ENCODE results near the gene GRAP2.

The GRAP2 gene

DNA sequence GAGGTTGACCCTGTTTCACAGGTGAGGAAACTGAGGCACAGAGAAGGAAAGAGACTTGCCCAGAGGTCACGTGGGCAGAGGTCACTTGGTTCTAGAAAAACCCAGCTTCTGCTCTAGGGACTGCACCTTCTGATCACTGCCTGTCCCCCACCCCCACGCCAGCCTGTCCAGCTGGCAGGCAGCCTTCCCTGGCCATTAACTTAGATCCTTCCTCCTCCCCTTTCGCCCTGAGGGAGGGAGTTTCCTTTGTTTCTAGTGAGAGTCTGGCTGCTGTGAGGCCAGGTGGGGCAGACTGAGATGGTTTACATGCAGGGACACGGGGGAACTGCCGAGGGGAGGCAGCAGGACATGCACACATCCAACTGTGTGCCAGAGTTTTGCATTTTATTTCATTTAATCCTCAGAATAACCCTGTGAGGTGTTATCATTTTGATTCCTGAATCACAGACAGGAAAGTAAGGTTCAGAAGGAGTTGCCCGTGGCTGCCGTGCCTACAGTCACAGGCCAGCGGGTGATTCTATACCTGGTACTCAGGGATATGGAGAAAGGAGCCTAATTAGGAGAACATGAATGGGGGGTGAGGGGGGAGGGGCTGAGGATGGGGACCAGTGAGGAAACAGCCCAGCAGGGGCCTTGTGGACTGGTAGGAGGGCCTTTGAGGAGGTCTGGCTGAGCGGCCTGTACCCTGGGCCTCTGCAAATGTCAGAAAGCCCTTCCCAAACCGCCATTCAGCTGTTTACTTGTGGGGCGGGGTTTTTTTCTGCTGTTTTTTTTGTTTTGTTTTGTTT, 97.2 kb downstream of the GRAP2 start:
- Histone ChIP-seq H3K9me3 (ENCODE audit: control insufficient read depth in 2 of 2, low read length in 2 of 2) (no peaks in the 10 kb centered on the region), H3K4me3 (ENCODE audit: low read length in 2 of 2) (peak overlapping the region; percentile 2 to 26), H3K27ac (ENCODE audit: low read depth in 2 of 2, low read length in 2 of 2) (peak overlapping the region; percentile 86 to 88), H3K27me3 (ENCODE audit: control insufficient read depth in 2 of 2, insufficient read depth in 2 of 2, low read length in 2 of 2) (peaks cover 0 to 7% of the 10 kb centered on the region in 2 donors), H3K4me1 (ENCODE audit: control insufficient read depth in 2 of 2, insufficient read depth in 2 of 2, low read length in 2 of 2) (peaks cover 33 to 59% of the 10 kb centered on the region in 2 donors), H3K9ac (ENCODE audit: low read depth in 1 of 2, low read length in 2 of 2) (peak overlapping the region in 1 of 2 donors; percentile 94), H3K36me3 (ENCODE audit: control insufficient read depth in 2 of 2, insufficient read depth in 2 of 2, low read length in 2 of 2) (no peaks in the 10 kb centered on the region)

DNA sequence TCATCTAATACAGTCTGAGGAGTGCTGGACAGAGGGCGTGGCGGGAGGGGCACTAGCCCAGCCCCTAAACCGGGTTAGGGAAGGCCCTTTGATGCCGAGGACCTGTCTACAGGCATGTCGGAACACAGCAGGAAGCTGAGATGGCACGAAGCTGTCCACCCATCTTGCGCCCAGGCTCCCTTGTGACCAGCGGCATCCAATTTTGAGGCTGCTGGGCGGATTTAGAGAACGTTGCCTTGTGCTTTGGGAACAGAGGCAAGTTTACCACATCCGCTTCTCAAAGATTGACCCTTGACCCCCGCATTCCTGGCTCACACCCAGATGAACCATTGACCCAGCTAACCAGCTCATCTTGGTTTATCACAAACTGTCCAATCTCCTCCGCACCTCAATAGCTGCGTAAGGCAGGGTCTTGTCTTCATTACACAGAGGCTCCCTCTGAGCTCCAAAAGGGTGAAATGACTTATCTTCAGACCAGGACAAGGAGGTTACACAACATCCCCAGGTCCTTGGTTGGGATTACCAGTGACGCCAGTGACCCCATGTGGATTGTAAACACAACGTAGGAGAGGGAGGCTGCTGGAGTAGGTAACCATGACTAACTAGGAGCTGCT, 98.4 kb downstream of the GRAP2 start:
- no peaks in the 10 kb centered on the region for H3K9me3 ChIP-seq (ENCODE audit: control insufficient read depth in 2 of 2, low read length in 2 of 2)
- peak overlapping the region in 1 of 2 donors; percentile 54 for H3K9ac ChIP-seq (ENCODE audit: low read depth in 1 of 2, low read length in 2 of 2)
- H3K4me1 ChIP-seq (ENCODE audit: control insufficient read depth in 2 of 2, insufficient read depth in 2 of 2, low read length in 2 of 2): peaks cover 31 to 59% of the 10 kb centered on the region in 2 donors
- H3K4me3 ChIP-seq (ENCODE audit: low read length in 2 of 2): peak overlapping the region in 1 of 2 donors; percentile 26
- H3K36me3 ChIP-seq (ENCODE audit: control insufficient read depth in 2 of 2, insufficient read depth in 2 of 2, low read length in 2 of 2): no peaks in the 10 kb centered on the region
- H3K27me3 ChIP-seq (ENCODE audit: control insufficient read depth in 2 of 2, insufficient read depth in 2 of 2, low read length in 2 of 2): peaks cover 0 to 3% of the 10 kb centered on the region in 2 donors
- peak overlapping the region; percentile 86 to 88 for H3K27ac ChIP-seq (ENCODE audit: low read depth in 2 of 2, low read length in 2 of 2)

DNA sequence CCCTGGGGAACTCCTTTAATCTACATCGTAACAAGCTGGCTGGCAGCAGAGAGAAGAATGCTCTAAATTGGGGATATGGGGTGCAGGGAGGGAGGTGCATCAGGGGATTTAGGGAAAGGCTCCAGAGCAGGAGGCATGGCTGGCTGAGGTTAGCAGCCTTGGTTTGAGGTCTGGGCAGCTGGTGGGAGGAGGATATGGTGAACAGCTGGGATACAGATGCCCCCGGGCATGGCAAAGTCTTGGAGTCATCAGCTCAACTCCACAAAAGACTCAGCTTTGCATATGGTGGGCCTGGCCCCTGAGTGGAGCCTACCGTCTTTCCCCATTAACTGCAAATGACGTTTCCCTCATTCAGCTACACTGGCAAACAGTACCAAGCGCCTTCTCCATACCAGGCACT, 99.3 kb downstream of the GRAP2 start:
- Histone ChIP-seq H3K27ac (ENCODE audit: low read depth in 2 of 2, low read length in 2 of 2) (peak overlapping the region; percentile 86 to 88), H3K9me3 (ENCODE audit: control insufficient read depth in 2 of 2, low read length in 2 of 2) (no peaks in the 10 kb centered on the region), H3K36me3 (ENCODE audit: control insufficient read depth in 2 of 2, insufficient read depth in 2 of 2, low read length in 2 of 2) (no peaks in the 10 kb centered on the region), H3K9ac (ENCODE audit: low read depth in 1 of 2, low read length in 2 of 2) (peak overlapping the region in 1 of 2 donors; percentile 12), H3K4me1 (ENCODE audit: control insufficient read depth in 2 of 2, insufficient read depth in 2 of 2, low read length in 2 of 2) (peaks cover 30 to 58% of the 10 kb centered on the region in 2 donors), H3K27me3 (ENCODE audit: control insufficient read depth in 2 of 2, insufficient read depth in 2 of 2, low read length in 2 of 2) (no peaks in the 10 kb centered on the region), H3K4me3 (ENCODE audit: low read length in 2 of 2) (no peak overlapping the region)

DNA sequence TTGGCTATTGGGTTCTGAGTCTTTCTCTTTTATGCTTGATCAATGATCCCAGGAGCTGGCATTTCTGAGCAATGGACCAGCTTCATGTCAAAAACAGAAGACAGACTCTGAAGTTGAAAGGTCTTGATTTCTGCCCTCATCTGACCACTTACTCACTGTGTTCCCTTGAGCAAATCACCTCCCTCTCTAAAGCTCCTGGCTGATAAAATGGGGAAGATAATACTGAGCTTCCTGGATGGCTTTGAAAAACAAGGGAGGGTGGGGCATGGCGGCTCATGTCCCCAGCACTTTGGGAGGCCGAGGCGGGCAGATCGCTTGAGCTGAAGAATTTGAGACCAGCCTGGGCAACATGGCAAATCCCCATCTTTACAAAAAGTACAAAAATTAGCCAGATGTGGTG, 100.2 kb downstream of the GRAP2 start:
- Histone ChIP-seq H3K27me3 (ENCODE audit: control insufficient read depth in 2 of 2, insufficient read depth in 2 of 2, low read length in 2 of 2) (no peaks in the 10 kb centered on the region), H3K9ac (ENCODE audit: low read depth in 1 of 2, low read length in 2 of 2) (no peak overlapping the region), H3K9me3 (ENCODE audit: control insufficient read depth in 2 of 2, low read length in 2 of 2) (no peaks in the 10 kb centered on the region), H3K36me3 (ENCODE audit: control insufficient read depth in 2 of 2, insufficient read depth in 2 of 2, low read length in 2 of 2) (no peaks in the 10 kb centered on the region), H3K27ac (ENCODE audit: low read depth in 2 of 2, low read length in 2 of 2) (peak overlapping the region in 1 of 2 donors; percentile 10), H3K4me1 (ENCODE audit: control insufficient read depth in 2 of 2, insufficient read depth in 2 of 2, low read length in 2 of 2) (peaks cover 30 to 53% of the 10 kb centered on the region in 2 donors), H3K4me3 (ENCODE audit: low read length in 2 of 2) (no peak overlapping the region)

DNA sequence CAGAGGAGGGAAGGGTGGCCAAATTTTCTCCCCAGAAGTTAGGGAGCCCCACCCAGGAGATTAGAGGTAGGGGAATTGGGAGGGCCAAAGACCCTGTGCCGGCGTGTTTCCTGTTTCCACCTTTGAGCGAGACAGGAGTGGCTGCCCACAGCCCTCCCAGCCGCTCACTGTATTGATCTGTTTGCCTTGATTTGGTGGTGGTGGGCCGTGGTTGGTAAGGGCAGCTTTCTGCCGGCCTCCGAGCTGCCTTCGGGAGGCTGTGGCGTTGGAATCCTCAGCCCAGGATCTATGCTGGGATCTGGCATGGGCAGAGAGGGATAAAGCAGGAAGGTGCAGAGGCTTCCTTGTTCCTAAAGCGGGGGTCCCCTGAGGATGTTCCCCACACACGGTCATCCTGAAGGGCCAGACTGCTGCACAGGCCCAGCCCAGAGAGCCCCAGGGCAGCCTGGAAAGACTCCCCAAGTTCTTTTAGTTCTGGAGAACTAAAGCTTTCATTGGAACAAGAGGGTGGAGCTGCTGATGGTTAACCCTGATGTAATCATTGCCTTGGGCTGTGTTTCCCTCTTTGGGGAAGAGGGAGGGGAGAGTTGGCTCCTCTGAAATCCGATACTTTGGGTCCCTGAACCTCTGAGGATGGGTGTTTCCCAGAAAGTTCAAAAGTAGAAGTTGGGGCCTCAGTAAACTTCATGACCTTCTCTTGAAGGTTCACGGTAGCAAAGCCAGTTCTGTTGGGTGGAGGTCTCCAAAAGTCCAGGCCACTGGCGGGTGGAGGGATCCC, 101.1 kb downstream of the GRAP2 start:
- no peaks in the 10 kb centered on the region for H3K9me3 ChIP-seq (ENCODE audit: control insufficient read depth in 2 of 2, low read length in 2 of 2)
- H3K9ac ChIP-seq (ENCODE audit: low read depth in 1 of 2, low read length in 2 of 2): no peak overlapping the region
- no peaks in the 10 kb centered on the region for H3K36me3 ChIP-seq (ENCODE audit: control insufficient read depth in 2 of 2, insufficient read depth in 2 of 2, low read length in 2 of 2)
- H3K4me1 ChIP-seq (ENCODE audit: control insufficient read depth in 2 of 2, insufficient read depth in 2 of 2, low read length in 2 of 2): peaks cover 30 to 50% of the 10 kb centered on the region in 2 donors
- H3K27me3 ChIP-seq (ENCODE audit: control insufficient read depth in 2 of 2, insufficient read depth in 2 of 2, low read length in 2 of 2): no peaks in the 10 kb centered on the region
- no peak overlapping the region for H3K4me3 ChIP-seq (ENCODE audit: low read length in 2 of 2)
- no peak overlapping the region for H3K27ac ChIP-seq (ENCODE audit: low read depth in 2 of 2, low read length in 2 of 2)

DNA sequence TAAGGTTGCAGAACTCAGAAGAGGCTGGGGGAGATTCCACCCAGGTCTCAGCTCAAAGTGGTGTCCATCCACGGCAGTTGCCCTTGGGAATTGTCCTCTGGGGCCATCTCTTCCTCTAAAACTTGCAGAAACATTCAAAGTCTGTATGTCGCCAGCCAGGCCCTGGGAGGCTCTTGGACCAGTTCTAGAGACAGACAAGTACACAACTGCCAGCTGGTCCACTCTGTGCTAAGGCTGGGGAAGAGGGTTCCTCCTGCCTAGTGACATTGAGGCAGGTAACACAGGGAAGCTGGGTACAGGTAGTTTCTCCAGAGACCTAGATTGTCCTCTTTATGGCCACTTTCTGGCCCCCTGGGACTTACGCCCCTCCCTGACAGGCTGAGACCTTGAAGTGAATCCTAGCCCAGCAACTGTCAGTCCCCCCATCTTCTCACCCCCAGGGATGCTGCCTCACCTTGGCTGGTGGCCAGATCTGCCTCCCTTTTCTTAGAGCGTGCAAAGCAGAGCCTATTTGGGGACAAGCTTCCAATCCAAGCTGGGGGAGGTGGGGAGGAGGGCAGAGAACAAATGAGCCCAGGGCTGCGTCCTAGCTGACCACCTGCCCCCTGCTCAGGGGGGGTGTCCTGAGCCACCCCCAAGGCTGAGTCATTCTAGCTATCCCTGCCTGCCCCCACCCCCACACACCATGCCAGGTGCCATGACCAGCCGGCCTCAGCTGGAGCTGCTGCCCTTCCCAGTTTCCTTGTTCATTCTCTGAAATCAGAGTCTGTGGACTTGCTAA, 102.2 kb downstream of the GRAP2 start:
- peaks cover 22 to 39% of the 10 kb centered on the region in 2 donors for H3K4me1 ChIP-seq (ENCODE audit: control insufficient read depth in 2 of 2, insufficient read depth in 2 of 2, low read length in 2 of 2)
- no peaks in the 10 kb centered on the region for H3K36me3 ChIP-seq (ENCODE audit: control insufficient read depth in 2 of 2, insufficient read depth in 2 of 2, low read length in 2 of 2)
- no peak overlapping the region for H3K9ac ChIP-seq (ENCODE audit: low read depth in 1 of 2, low read length in 2 of 2)

DNA sequence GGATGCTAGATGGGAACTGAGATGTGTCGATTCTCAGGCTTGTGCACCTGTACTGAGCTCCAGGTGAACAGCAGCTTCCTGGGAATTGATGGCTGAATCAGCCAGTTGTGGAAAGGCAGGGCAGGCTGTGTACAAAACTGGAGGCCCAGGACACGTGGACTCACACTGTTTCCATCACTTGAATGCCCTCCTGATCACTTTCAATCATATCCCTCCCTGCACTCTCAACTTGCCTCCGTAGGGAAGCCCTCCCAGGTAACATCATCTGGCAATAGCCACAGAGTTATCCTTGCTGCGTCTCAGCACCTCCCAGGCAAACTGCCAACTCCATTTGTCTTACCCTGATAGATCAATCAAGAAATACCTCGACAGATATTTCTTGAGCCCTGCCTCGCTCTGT, 104.0 kb downstream of the GRAP2 start:
- H3K27me3 ChIP-seq (ENCODE audit: control insufficient read depth in 2 of 2, insufficient read depth in 2 of 2, low read length in 2 of 2): peaks cover 0 to 3% of the 10 kb centered on the region in 2 donors
- H3K9ac ChIP-seq (ENCODE audit: low read depth in 1 of 2, low read length in 2 of 2): no peak overlapping the region
- H3K4me3 ChIP-seq (ENCODE audit: low read length in 2 of 2): no peak overlapping the region
- no peaks in the 10 kb centered on the region for H3K36me3 ChIP-seq (ENCODE audit: control insufficient read depth in 2 of 2, insufficient read depth in 2 of 2, low read length in 2 of 2)
- H3K27ac ChIP-seq (ENCODE audit: low read depth in 2 of 2, low read length in 2 of 2): no peak overlapping the region
- peaks cover 6 to 36% of the 10 kb centered on the region in 2 donors for H3K4me1 ChIP-seq (ENCODE audit: control insufficient read depth in 2 of 2, insufficient read depth in 2 of 2, low read length in 2 of 2)
- no peaks in the 10 kb centered on the region for H3K9me3 ChIP-seq (ENCODE audit: control insufficient read depth in 2 of 2, low read length in 2 of 2)

More for the DNA sequence above, 102.2 kb downstream of the GRAP2 start:
- Histone ChIP-seq H3K27me3 (ENCODE audit: control insufficient read depth in 2 of 2, insufficient read depth in 2 of 2, low read length in 2 of 2) (peaks cover 0 to 3% of the 10 kb centered on the region in 2 donors), H3K27ac (ENCODE audit: low read depth in 2 of 2, low read length in 2 of 2) (no peak overlapping the region), H3K4me3 (ENCODE audit: low read length in 2 of 2) (no peak overlapping the region), H3K9me3 (ENCODE audit: control insufficient read depth in 2 of 2, low read length in 2 of 2) (no peaks in the 10 kb centered on the region)

DNA sequence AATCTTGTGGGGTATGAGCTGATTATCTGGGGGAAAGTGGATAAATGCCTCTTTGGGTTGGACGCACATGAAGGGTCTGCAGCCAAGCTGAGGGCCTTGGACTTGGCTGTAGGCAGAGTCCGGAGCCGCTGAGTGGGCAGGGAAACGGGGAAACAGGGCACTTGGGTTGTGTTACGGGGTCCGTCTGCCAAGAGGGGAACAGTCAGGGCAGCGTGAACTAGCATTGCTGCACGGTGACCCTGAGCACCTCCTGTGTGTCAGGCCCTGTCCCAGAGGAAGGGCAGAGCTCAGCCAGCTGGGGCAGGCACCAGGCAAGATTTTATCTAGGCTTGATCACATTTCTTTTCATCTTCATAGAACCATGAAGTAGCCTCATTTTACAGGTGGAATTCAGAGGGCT, 105.8 kb downstream of the GRAP2 start:
- no peak overlapping the region for H3K27ac ChIP-seq (ENCODE audit: low read depth in 2 of 2, low read length in 2 of 2)
- no peaks in the 10 kb centered on the region for H3K9me3 ChIP-seq (ENCODE audit: control insufficient read depth in 2 of 2, low read length in 2 of 2)
- H3K4me3 ChIP-seq (ENCODE audit: low read length in 2 of 2): no peak overlapping the region
- no peaks in the 10 kb centered on the region for H3K36me3 ChIP-seq (ENCODE audit: control insufficient read depth in 2 of 2, insufficient read depth in 2 of 2, low read length in 2 of 2)
- no peak overlapping the region for H3K9ac ChIP-seq (ENCODE audit: low read depth in 1 of 2, low read length in 2 of 2)
- H3K27me3 ChIP-seq (ENCODE audit: control insufficient read depth in 2 of 2, insufficient read depth in 2 of 2, low read length in 2 of 2): peaks cover 0 to 3% of the 10 kb centered on the region in 2 donors
- peaks cover 3 to 27% of the 10 kb centered on the region in 2 donors for H3K4me1 ChIP-seq (ENCODE audit: control insufficient read depth in 2 of 2, insufficient read depth in 2 of 2, low read length in 2 of 2)

DNA sequence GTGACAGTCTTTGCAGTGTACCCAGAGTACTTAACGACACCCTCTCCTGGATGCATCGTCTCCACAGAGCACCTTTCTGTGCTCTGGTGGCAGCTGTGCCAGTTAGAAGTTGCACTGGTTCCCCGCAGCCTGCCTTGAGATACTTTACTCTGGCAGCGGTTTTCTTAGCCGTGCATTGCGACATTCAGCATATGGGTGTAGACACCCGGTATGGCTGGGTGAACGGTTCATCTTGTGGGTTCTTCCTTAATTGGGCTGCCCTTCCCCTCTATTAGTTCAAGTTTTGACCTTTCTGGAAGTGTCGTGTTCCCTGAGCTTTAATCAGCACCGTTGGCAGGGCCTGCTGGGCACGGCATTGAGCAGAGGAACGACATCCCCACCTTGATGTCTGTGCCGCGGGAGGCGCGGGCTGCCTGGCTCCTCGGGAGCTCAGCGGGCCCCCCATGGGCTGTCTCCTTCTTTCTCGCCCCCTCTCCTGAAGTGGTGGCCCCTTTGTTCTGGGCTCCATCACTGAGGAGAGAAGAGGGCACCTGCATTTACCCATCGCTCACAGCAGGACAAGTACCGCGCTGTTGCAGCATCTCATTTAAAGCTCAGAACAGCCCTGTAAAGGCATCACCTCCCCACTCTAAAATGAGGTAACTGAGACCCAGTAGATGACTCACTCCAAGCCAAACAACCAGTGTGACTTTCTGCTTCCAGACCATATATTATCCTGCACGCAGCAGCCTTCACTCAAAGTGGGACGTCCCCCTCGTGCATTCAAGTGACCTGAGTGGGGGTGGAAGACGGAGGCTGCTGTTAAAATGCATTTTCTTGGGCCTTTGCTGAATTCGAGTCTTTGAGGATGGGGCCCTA, 107.2 kb downstream of the GRAP2 start:
- peaks cover 0 to 3% of the 10 kb centered on the region in 2 donors for H3K27me3 ChIP-seq (ENCODE audit: control insufficient read depth in 2 of 2, insufficient read depth in 2 of 2, low read length in 2 of 2)
- H3K36me3 ChIP-seq (ENCODE audit: control insufficient read depth in 2 of 2, insufficient read depth in 2 of 2, low read length in 2 of 2): no peaks in the 10 kb centered on the region
- H3K27ac ChIP-seq (ENCODE audit: low read depth in 2 of 2, low read length in 2 of 2): no peak overlapping the region
- H3K9me3 ChIP-seq (ENCODE audit: control insufficient read depth in 2 of 2, low read length in 2 of 2): no peaks in the 10 kb centered on the region
- H3K4me1 ChIP-seq (ENCODE audit: control insufficient read depth in 2 of 2, insufficient read depth in 2 of 2, low read length in 2 of 2): peaks cover 3 to 24% of the 10 kb centered on the region in 2 donors
- H3K4me3 ChIP-seq (ENCODE audit: low read length in 2 of 2): no peak overlapping the region
- H3K9ac ChIP-seq (ENCODE audit: low read depth in 1 of 2, low read length in 2 of 2): no peak overlapping the region

All from mucosa of rectum (tissue), 2 donors.